Uterus (tissue), 4 donors: ENCODE results near the gene CHST11. TPM values are rescaled to one million over a fixed set of nuclear protein-coding genes. Genes with fewer than 3 reads are reported as not detected.

Experiments used
- DNase-seq, 2 donors: peaks; one replicate each; pipeline ENCODE4 v3.0.0-alpha.2; 2019 to 2020
- H3K27ac ChIP-seq, 2 donors: fragments of 200-600 bp; sonication (generic); 1 replicate in 1 of 2; 2 replicates in 1 of 2; pipeline ENCODE4 v1.5.1; 2016 to 2018
- H3K27me3 ChIP-seq, 2 donors: fragments of 200-600 bp; sonication (generic); one replicate each; pipeline ENCODE4 v1.5.1; 2018 to 2019; ENCODE audit warnings: control low read depth in 1 of 2
- H3K36me3 ChIP-seq, 2 donors: fragments of 200-600 bp; sonication (generic); one replicate each; pipeline ENCODE4 v1.5.1; 2019; ENCODE audit warnings: control low read depth in 1 of 2
- H3K4me1 ChIP-seq, 2 donors: fragments of 200-600 bp; sonication (generic); one replicate each; pipeline ENCODE4 v1.5.1; 2018 to 2019; ENCODE audit warnings: control low read depth in 1 of 2
- H3K4me3 ChIP-seq, 2 donors: fragments of 200-600 bp; sonication (generic); 1 replicate in 1 of 2; 2 replicates in 1 of 2; pipeline ENCODE4 v1.5.1; 2018 to 2019; ENCODE audit warnings: mild to moderate bottlenecking in 1 of 2
- H3K9me3 ChIP-seq, 2 donors: fragments of 200-600 bp; sonication (generic); one replicate each; pipeline ENCODE4 v1.5.1; 2019; ENCODE audit warnings: control low read depth in 1 of 2
- POLR2A ChIP-seq, 2 donors: fragments of 450-650 bp; IDR thresholded peaks; one replicate each; pipeline ENCODE4 v1.6.1; 2016; ENCODE audit warnings: antibody characterized with exemption in 2 of 2, mild to moderate bottlenecking in 1 of 2, moderate library complexity in 1 of 2
- intact Hi-C: fragments of 100-400 bp; cut with DNase I; formaldehyde crosslinking; loops from one replicate; pipeline ENCODE4 v1.15.1; 2023; ENCODE audit warnings: low total_unique reads
- total RNA-seq, 4 donors: library from RNA; depleted of rRNA in 3 of 4; stranded (reverse); fragments of >200 nt in 3 of 4; gene quantifications; one replicate each; pipeline versions ENCODE4 v1.1.0 to v1.2.4, GENCODE V29; 2014 to 2023
- TF ChIP-seq, protein P1 (sequence below), 4 experiments: fragments of 200-600 bp in 2 of 4; fragments of 450-650 bp in 2 of 4; sonication (generic) in 2 of 4; IDR thresholded peaks; one replicate each; pipeline ENCODE4 v1.5.1; 2016 to 2019; ENCODE audit warnings: antibody characterized with exemption in 4 of 4, mild to moderate bottlenecking in 2 of 4, moderate library complexity in 1 of 4
- donor health status: DM: yes; HTN: yes; CAD: no.

CHST11 gene
- total RNA-seq, 4 donors from 2014 or later: 21.0 to 82.1 (median 58.7) TPM

DNA sequence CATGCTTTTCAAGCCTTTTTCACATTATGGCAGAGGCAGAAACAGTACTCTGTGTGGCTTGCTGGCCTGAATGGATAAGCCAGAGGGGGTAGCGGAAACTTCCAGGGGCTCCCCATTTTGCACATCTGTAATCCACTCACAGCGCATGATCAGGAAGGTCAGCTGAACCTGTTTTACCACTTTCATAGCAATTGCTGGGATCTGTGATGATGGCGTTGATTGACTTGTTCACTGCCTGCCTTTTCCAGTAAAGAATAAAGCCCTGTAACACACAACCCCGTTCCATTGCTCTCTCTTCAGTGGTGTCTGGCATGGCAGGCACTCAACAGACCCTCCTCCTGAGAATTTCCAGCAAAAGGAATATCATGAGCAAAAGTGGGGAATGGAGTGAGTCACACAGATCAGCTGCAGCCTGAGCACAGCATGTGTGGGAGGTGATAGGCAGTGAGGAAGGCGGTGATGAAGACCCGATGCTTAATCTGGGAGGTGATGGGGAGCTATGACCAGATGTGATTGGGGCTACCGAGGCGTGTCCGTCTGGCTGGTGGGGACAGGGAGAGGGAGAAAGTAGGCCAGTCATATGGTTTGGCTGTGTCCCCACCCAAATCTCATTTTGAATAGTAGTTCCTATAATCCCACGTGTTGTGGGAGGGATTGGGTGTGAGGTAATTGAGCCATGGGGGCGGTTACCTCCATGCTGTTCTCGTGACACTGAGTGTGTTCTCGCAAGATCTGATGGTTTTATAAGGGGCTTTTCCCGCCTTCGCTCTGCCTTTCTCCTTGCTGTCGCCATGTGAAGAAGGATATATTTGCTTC lies 44.7 kb upstream of the CHST11 start:
- Histone ChIP-seq H3K4me3 (no peak overlapping the region), H3K27me3 (no peaks in the 10 kb centered on the region), H3K27ac (no peak overlapping the region), H3K4me1 (no peaks in the 10 kb centered on the region), H3K36me3 (no peaks in the 10 kb centered on the region), H3K9me3 (no peaks in the 10 kb centered on the region)
- no peak for DNase-seq
- TF ChIP-seq POLR2A (IDR thresholded peaks at IDR 0.05): no peak
- TF ChIP-seq, protein P1, sequence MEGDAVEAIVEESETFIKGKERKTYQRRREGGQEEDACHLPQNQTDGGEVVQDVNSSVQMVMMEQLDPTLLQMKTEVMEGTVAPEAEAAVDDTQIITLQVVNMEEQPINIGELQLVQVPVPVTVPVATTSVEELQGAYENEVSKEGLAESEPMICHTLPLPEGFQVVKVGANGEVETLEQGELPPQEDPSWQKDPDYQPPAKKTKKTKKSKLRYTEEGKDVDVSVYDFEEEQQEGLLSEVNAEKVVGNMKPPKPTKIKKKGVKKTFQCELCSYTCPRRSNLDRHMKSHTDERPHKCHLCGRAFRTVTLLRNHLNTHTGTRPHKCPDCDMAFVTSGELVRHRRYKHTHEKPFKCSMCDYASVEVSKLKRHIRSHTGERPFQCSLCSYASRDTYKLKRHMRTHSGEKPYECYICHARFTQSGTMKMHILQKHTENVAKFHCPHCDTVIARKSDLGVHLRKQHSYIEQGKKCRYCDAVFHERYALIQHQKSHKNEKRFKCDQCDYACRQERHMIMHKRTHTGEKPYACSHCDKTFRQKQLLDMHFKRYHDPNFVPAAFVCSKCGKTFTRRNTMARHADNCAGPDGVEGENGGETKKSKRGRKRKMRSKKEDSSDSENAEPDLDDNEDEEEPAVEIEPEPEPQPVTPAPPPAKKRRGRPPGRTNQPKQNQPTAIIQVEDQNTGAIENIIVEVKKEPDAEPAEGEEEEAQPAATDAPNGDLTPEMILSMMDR (IDR thresholded peaks at IDR 0.05): no peak
- intact Hi-C loops: no loop called here

DNA sequence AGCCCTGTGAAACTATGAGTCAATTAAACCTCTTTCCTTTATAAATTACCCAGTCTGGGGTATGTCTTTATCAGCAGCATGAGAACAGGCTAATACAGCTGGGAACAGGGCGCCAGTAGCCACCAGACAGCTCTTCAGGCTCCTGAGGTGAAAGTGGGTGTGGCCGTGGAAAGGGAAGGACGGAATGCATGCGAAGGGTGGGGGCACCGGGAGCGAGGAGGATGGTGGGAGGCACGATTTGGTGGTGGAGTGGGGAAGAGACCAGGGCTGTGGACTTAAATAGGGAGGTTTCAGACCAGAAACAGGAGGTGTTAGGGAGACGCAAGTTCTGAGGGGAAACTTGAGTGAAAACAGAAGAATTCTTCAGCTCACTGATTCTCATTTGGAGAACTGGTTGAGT lies 44.1 kb upstream of the CHST11 start:
- H3K27ac ChIP-seq: no peak overlapping the region
- no peak for DNase-seq
- no peaks in the 10 kb centered on the region for H3K9me3 ChIP-seq
- no peaks in the 10 kb centered on the region for H3K4me1 ChIP-seq
- H3K36me3 ChIP-seq: no peaks in the 10 kb centered on the region
- intact Hi-C loops: no loop called here
- H3K27me3 ChIP-seq: no peaks in the 10 kb centered on the region
- H3K4me3 ChIP-seq: no peak overlapping the region
- no peak for TF ChIP-seq POLR2A (IDR thresholded peaks at IDR 0.05)
- TF ChIP-seq, protein P1 (IDR thresholded peaks at IDR 0.05): no peak

DNA sequence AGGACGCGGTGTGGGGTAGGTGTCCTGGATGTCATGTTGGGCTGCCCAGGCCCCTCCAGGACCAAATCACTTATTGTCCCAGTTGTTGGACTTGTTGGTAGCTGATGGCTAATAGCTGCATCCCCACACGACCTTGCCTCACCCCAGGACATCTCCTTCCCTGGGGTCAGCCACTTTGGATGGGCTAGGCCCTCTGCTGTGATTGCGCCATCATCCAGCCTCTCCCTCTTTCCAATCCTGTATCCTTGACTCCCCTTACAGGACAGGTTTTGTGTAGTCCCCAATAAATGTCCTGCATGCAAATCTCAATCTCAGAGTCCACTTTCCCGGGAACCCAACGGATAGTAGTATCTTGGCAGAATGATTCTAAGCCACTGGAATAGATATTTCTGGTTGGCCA lies 43.4 kb upstream of the CHST11 start:
- no peak for DNase-seq
- H3K4me1 ChIP-seq: no peaks in the 10 kb centered on the region
- no peaks in the 10 kb centered on the region for H3K27me3 ChIP-seq
- TF ChIP-seq, protein P1 (IDR thresholded peaks at IDR 0.05): no peak
- TF ChIP-seq POLR2A (IDR thresholded peaks at IDR 0.05): no peak
- H3K36me3 ChIP-seq: no peaks in the 10 kb centered on the region
- no peak overlapping the region for H3K27ac ChIP-seq
- H3K9me3 ChIP-seq: no peaks in the 10 kb centered on the region
- intact Hi-C loops: no loop called here
- H3K4me3 ChIP-seq: no peak overlapping the region

DNA sequence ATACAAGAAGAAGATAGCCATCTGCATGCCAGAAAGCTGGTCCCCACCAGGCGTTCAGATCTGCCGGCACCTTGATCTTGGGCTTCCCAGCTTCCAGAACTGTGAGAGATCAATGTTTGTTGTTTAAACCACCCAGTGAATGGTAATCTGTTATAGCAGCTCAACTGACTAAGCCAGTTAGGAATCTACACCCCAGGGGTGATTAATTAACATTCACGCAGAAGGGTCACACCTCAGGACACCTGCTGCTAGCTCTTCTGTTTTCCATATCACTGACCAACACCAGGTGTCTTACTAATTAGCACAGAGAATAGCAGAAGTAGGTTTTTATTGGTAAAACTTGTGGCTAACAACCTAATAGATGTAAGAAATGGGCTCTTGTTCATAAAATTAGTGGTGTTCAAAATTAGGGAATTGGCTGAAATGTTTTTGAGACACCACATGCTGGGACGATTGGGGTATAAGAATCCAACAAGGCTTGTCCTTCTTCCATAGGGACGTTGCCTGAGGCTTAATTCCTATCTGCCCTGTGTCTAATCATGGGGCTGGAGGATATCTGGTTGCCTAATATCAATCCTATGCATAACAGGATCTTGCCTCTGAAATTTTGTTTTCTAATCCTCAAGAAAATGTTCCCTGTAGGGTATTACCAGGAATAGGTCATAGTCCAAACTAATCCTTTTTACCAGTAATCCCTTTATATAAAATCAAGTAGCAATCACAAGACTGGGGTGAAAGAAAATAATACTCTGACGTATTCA lies 42.0 kb upstream of the CHST11 start:
- TF ChIP-seq POLR2A (IDR thresholded peaks at IDR 0.05): no peak
- TF ChIP-seq, protein P1 (IDR thresholded peaks at IDR 0.05): no peak
- Histone ChIP-seq H3K4me3 (no peak overlapping the region), H3K27ac (no peak overlapping the region), H3K9me3 (no peaks in the 10 kb centered on the region), H3K36me3 (no peaks in the 10 kb centered on the region), H3K4me1 (no peaks in the 10 kb centered on the region), H3K27me3 (no peaks in the 10 kb centered on the region)
- no peak for DNase-seq
- intact Hi-C loops: no loop called here

DNA sequence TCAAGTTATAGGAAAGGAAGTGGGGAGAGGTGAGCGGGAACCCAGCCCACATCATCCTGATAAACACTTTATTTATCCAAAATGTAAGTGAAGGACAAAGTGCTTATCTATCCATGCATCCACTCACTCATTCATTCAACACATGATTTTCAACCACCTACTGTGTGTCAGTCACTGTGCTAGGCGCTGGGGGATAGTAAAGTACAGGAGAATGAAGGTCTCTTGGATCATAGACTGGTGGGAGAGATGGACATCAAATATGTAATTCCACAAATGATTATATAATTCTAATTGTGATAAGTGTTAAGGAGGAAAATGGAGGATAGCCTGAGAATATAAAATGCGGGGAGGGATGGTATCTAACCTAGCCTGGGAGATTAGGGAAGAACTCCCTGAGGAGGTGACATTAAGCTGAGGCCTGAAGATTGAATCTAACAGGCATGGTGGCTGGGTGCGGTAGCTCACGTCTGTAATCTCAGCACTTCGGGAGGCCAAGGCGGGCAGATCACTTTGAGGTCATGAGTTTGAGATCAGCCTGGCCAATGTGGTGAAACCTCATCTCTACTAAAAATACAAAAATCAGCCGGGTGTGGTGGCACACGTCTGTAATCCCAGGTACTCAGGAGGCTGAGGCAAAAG lies 41.3 kb upstream of the CHST11 start:
- no peak overlapping the region for H3K27ac ChIP-seq
- intact Hi-C loops: no loop called here
- H3K27me3 ChIP-seq: no peaks in the 10 kb centered on the region
- H3K4me3 ChIP-seq: no peak overlapping the region
- no peaks in the 10 kb centered on the region for H3K4me1 ChIP-seq
- H3K36me3 ChIP-seq: no peaks in the 10 kb centered on the region
- no peak for DNase-seq
- no peaks in the 10 kb centered on the region for H3K9me3 ChIP-seq
- TF ChIP-seq, protein P1 (IDR thresholded peaks at IDR 0.05): no peak
- TF ChIP-seq POLR2A (IDR thresholded peaks at IDR 0.05): no peak
